Measurements from ENCODE around the gene HUNK. TPM values are rescaled to one million over a fixed set of nuclear protein-coding genes. Genes with fewer than 3 reads are reported as not detected.

HUNK gene
- total RNA-seq, 1 donor: under 0.01 TPM

GRCh38 chr21:31837618-31838390 is 35.0 kb upstream of the HUNK start:
- H3K27me3 ChIP-seq (ENCODE audit: insufficient read depth, low read length): no peaks in the 10 kb centered on the region
- H4K20me1 ChIP-seq (ENCODE audit: insufficient read depth, low read length): no peaks in the 10 kb centered on the region
- no peaks in the 10 kb centered on the region for H3K36me3 ChIP-seq (ENCODE audit: insufficient read depth, low read length)
- no peak overlapping the region for H2AFZ ChIP-seq (ENCODE audit: low read length)
- no peak for TF ChIP-seq CTCF (IDR thresholded peaks at IDR 0.05; ENCODE audit: extremely low read depth, low read depth, low read length)
- no peak overlapping the region for H3K4me2 ChIP-seq (ENCODE audit: insufficient read depth, low read length)
- no peak overlapping the region for H3K27ac ChIP-seq (ENCODE audit: low read depth, low read length)
- no peaks in the 10 kb centered on the region for H3K79me2 ChIP-seq (ENCODE audit: insufficient read depth, low read length)
- H3K4me1 ChIP-seq (ENCODE audit: insufficient read depth, low read length): no peaks in the 10 kb centered on the region
- H3K9me3 ChIP-seq (ENCODE audit: low read depth, low read length): no peaks in the 10 kb centered on the region
- no peak overlapping the region for H3K4me3 ChIP-seq (ENCODE audit: insufficient read depth, low read length)
- no peak for DNase-seq (ENCODE audit: insufficient read length, low spot score, missing footprints)

GRCh38 chr21:31838586-31839355 is 34.0 kb upstream of the HUNK start:
- DNase-seq (ENCODE audit: insufficient read length, low spot score, missing footprints): no peak
- Histone ChIP-seq H3K9me3 (ENCODE audit: low read depth, low read length) (no peaks in the 10 kb centered on the region), H3K27ac (ENCODE audit: low read depth, low read length) (no peak overlapping the region), H3K4me3 (ENCODE audit: insufficient read depth, low read length) (no peak overlapping the region), H3K27me3 (ENCODE audit: insufficient read depth, low read length) (no peaks in the 10 kb centered on the region), H2AFZ (ENCODE audit: low read length) (no peak overlapping the region), H3K4me2 (ENCODE audit: insufficient read depth, low read length) (no peak overlapping the region), H4K20me1 (ENCODE audit: insufficient read depth, low read length) (no peaks in the 10 kb centered on the region), H3K79me2 (ENCODE audit: insufficient read depth, low read length) (no peaks in the 10 kb centered on the region), H3K36me3 (ENCODE audit: insufficient read depth, low read length) (no peaks in the 10 kb centered on the region), H3K4me1 (ENCODE audit: insufficient read depth, low read length) (no peaks in the 10 kb centered on the region)
- no peak for TF ChIP-seq CTCF (IDR thresholded peaks at IDR 0.05; ENCODE audit: extremely low read depth, low read depth, low read length)

GRCh38 chr21:31844206-31844605 is 28.6 kb upstream of the HUNK start:
- no peaks in the 10 kb centered on the region for H3K36me3 ChIP-seq (ENCODE audit: insufficient read depth, low read length)
- no peaks in the 10 kb centered on the region for H4K20me1 ChIP-seq (ENCODE audit: insufficient read depth, low read length)
- no peak overlapping the region for H3K4me3 ChIP-seq (ENCODE audit: insufficient read depth, low read length)
- H3K4me1 ChIP-seq (ENCODE audit: insufficient read depth, low read length): no peaks in the 10 kb centered on the region
- no peaks in the 10 kb centered on the region for H3K79me2 ChIP-seq (ENCODE audit: insufficient read depth, low read length)
- H3K9me3 ChIP-seq (ENCODE audit: low read depth, low read length): no peaks in the 10 kb centered on the region
- no peaks in the 10 kb centered on the region for H3K27me3 ChIP-seq (ENCODE audit: insufficient read depth, low read length)
- no peak for DNase-seq (ENCODE audit: insufficient read length, low spot score, missing footprints)
- H2AFZ ChIP-seq (ENCODE audit: low read length): no peak overlapping the region
- no peak overlapping the region for H3K4me2 ChIP-seq (ENCODE audit: insufficient read depth, low read length)
- H3K27ac ChIP-seq (ENCODE audit: low read depth, low read length): no peak overlapping the region
- no peak for TF ChIP-seq CTCF (IDR thresholded peaks at IDR 0.05; ENCODE audit: extremely low read depth, low read depth, low read length)

GRCh38 chr21:31845151-31845729 is 27.6 kb upstream of the HUNK start:
- H3K9me3 ChIP-seq (ENCODE audit: low read depth, low read length): no peaks in the 10 kb centered on the region
- H3K4me2 ChIP-seq (ENCODE audit: insufficient read depth, low read length): no peak overlapping the region
- DNase-seq (ENCODE audit: insufficient read length, low spot score, missing footprints): no peak
- no peak for TF ChIP-seq CTCF (IDR thresholded peaks at IDR 0.05; ENCODE audit: extremely low read depth, low read depth, low read length)
- no peak overlapping the region for H3K27ac ChIP-seq (ENCODE audit: low read depth, low read length)
- H3K4me1 ChIP-seq (ENCODE audit: insufficient read depth, low read length): no peaks in the 10 kb centered on the region
- H3K27me3 ChIP-seq (ENCODE audit: insufficient read depth, low read length): no peaks in the 10 kb centered on the region
- no peak overlapping the region for H2AFZ ChIP-seq (ENCODE audit: low read length)
- H3K4me3 ChIP-seq (ENCODE audit: insufficient read depth, low read length): no peak overlapping the region
- H3K36me3 ChIP-seq (ENCODE audit: insufficient read depth, low read length): no peaks in the 10 kb centered on the region
- no peaks in the 10 kb centered on the region for H3K79me2 ChIP-seq (ENCODE audit: insufficient read depth, low read length)
- H4K20me1 ChIP-seq (ENCODE audit: insufficient read depth, low read length): no peaks in the 10 kb centered on the region
